CD14-positive monocyte (primary cell): ENCODE results near the gene WWOX. TPM values are rescaled to one million over a fixed set of nuclear protein-coding genes. Genes with fewer than 3 reads are reported as not detected.

Experiments
- DNase-seq, 3 donors: peaks; one replicate each; pipeline ENCODE4 v3.0.0-alpha.2; 2011 to 2022
- H2AFZ ChIP-seq: 2 replicates; pipeline ENCODE4 v1.6.0; 2012; ENCODE audit warnings: mild to moderate bottlenecking, low read depth, low read length, inconsistent platforms; ENCODE audit not compliant: insufficient read depth, poor library complexity, severe bottlenecking
- H3K27ac ChIP-seq, 2 donors: 1 replicate in 1 of 2; 2 replicates in 1 of 2; pipeline ENCODE4 v1.5.1; 2012 to 2013; ENCODE audit warnings: low read length in 2 of 2, control low read depth in 1 of 2, inconsistent platforms in 1 of 2, low read depth in 1 of 2, mild to moderate bottlenecking in 1 of 2
- H3K27me3 ChIP-seq, 2 donors: one replicate each; pipeline versions ENCODE4 v1.6.0 to v1.6.1; 2011 to 2013; ENCODE audit warnings: low read length in 2 of 2; ENCODE audit not compliant: control insufficient read depth in 2 of 2, insufficient read depth in 2 of 2
- H3K36me3 ChIP-seq, 2 donors: replicated peaks in 1 of 2; 1 replicate in 1 of 2; 2 replicates in 1 of 2; pipeline versions ENCODE4 v1.5.1 to v1.6.1; 2012 to 2013; ENCODE audit warnings: low read length in 2 of 2, control low read depth in 1 of 2, inconsistent platforms in 1 of 2, mild to moderate bottlenecking in 1 of 2; ENCODE audit not compliant: insufficient read depth in 2 of 2, control insufficient read depth in 1 of 2
- H3K4me1 ChIP-seq, 2 donors: 1 replicate in 1 of 2; 2 replicates in 1 of 2; pipeline versions ENCODE4 v1.5.1 to v1.6.1; 2012 to 2013; ENCODE audit warnings: low read length in 2 of 2, control low read depth in 1 of 2, inconsistent platforms in 1 of 2, mild to moderate bottlenecking in 1 of 2, moderate library complexity in 1 of 2; ENCODE audit not compliant: insufficient read depth in 2 of 2, control insufficient read depth in 1 of 2
- H3K4me2 ChIP-seq: replicated peaks from 2 replicates; pipeline ENCODE3; 2012; ENCODE audit warnings: low read length, moderate library complexity, mild to moderate bottlenecking; ENCODE audit not compliant: poor library complexity, severe bottlenecking; ENCODE audit errors: extremely low read depth
- H3K4me3 ChIP-seq, 3 experiments: fragments of 200-600 bp in 1 of 3; sonication (generic) in 1 of 3; replicated peaks in 1 of 3; 1 replicate in 2 of 3; 2 replicates in 1 of 3; pipeline ENCODE4 v1.5.1; 2011 to 2013; ENCODE audit warnings: low read length in 3 of 3, mild to moderate bottlenecking in 3 of 3, control low read depth in 2 of 3, low read depth in 2 of 3, inconsistent platforms in 1 of 3, moderate library complexity in 1 of 3
- H3K79me2 ChIP-seq: 2 replicates; pipeline ENCODE4 v1.6.0; 2012; ENCODE audit warnings: mild to moderate bottlenecking, control low read depth, inconsistent platforms, low read length, moderate library complexity; ENCODE audit not compliant: insufficient read depth
- H3K9ac ChIP-seq: 2 replicates; pipeline ENCODE4 v1.6.0; 2017; ENCODE audit warnings: low read length, mild to moderate bottlenecking; ENCODE audit not compliant: insufficient read depth, poor library complexity, severe bottlenecking
- H3K9me3 ChIP-seq, 2 donors: replicated peaks in 1 of 2; 1 replicate in 1 of 2; 2 replicates in 1 of 2; pipeline versions ENCODE4 v1.5.1 to v1.6.1; 2012 to 2013; ENCODE audit warnings: low read length in 2 of 2, control low read depth in 1 of 2; ENCODE audit not compliant: control insufficient read depth in 1 of 2, insufficient read depth in 1 of 2
- H4K20me1 ChIP-seq: 2 replicates; pipeline ENCODE4 v1.6.0; 2012; ENCODE audit warnings: mild to moderate bottlenecking, low read length, control low read depth, moderate library complexity; ENCODE audit not compliant: insufficient read depth
- H3K27ac Mint-ChIP-seq, 7 donors: one replicate each; pipeline ENCODE4 v1.8.0; 2020; ENCODE audit warnings: mild to moderate bottlenecking in 7 of 7, mixed read lengths in 7 of 7, moderate library complexity in 6 of 7, inconsistent platforms in 2 of 7
- H3K27me3 Mint-ChIP-seq, 3 donors: one replicate each; pipeline ENCODE4 v1.8.0; 2021 to 2022; ENCODE audit warnings: low read depth in 3 of 3, mild to moderate bottlenecking in 3 of 3, mixed read lengths in 3 of 3, moderate library complexity in 3 of 3, inconsistent platforms in 1 of 3
- H3K36me3 Mint-ChIP-seq, 2 donors: one replicate each; pipeline ENCODE4 v1.8.0; 2020; ENCODE audit warnings: mixed read lengths in 2 of 2, inconsistent platforms in 1 of 2, mild to moderate bottlenecking in 1 of 2
- H3K4me1 Mint-ChIP-seq: one replicate; pipeline ENCODE4 v1.8.0; 2020; ENCODE audit warnings: mild to moderate bottlenecking, mixed read lengths
- H3K4me3 Mint-ChIP-seq, 2 donors: one replicate each; pipeline ENCODE4 v1.8.0; 2020; ENCODE audit warnings: mild to moderate bottlenecking in 2 of 2, mixed read lengths in 2 of 2, moderate library complexity in 1 of 2
- H3K9me3 Mint-ChIP-seq, 7 donors: one replicate each; pipeline ENCODE4 v1.8.0; 2020 to 2022; ENCODE audit warnings: mixed read lengths in 7 of 7, mild to moderate bottlenecking in 6 of 7, moderate library complexity in 6 of 7, inconsistent platforms in 2 of 7
- WGBS: methylation state at CpG from one replicate; pipeline ENCODE4 v1.1.5; 2013; ENCODE audit warnings: missing lambda C conversion rate; ENCODE audit not compliant: insufficient coverage; 5-methylcytosine and 5-hydroxymethylcytosine counted together
- intact Hi-C, 2 donors: fragments of 100-400 bp; cut with micrococcal nuclease; formaldehyde crosslinking; loops; one replicate each; pipeline versions ENCODE4 v1.15.0 to v1.15.1; 2023
- polyA plus RNA-seq, 3 donors: library from polyadenylated mRNA; depleted of rRNA in 1 of 3; unstranded in 2 of 3; stranded (reverse) in 1 of 3; fragments of 300-500 nt in 2 of 3; fragments of >200 nt in 1 of 3; fragmentation: Illumina TruSeq in 2 of 3; gene quantifications; 1 replicate in 2 of 3; 2 replicates in 1 of 3; pipeline ENCODE4 v1.2.3, GENCODE V29; 2012 to 2021
- TF ChIP-seq, protein P1 (sequence below): fragments of 200-600 bp; IDR thresholded peaks from one replicate; pipeline ENCODE4 v1.8.0; 2022; ENCODE audit warnings: antibody characterized with exemption, mild to moderate bottlenecking

Gene WWOX
- polyA plus RNA-seq, 3 donors: 4.0 to 7.0 (median 6.3) TPM

DNA sequence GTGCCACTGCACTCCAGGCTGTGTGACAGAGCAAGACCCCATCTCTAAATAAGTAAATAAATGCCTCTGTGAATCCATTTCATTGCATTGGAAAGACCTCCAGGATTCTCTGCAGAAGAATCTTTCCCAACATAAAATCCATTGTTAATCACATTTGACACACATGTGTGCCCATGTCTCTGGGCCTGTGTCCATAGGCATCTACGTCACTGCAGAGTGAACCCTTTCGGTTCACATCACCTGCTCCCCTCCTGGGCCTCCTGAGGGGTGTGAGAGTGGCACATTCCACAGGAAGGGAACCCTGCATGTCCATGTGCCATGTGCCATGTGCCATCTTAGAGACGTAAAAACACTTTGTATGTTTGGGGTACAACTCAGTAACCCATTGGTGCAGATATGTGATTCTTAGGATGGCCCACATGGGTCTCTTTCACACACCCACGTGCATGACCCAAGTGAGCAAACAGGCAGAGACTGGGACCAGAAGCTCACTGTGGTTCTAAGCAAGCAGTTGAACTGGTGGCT, 1073.6 kb downstream of the WWOX start:
- H3K9me3 ChIP-seq: peaks cover 3% of the 10 kb centered on the region in 2 donors
- Mint-ChIP-seq H3K4me1 (peaks cover 41% of the 10 kb centered on the region), H3K9me3 (peaks cover 0 to 14% (median 4%) of the 10 kb centered on the region in 7 donors), H3K27ac (no peak overlapping the region), H3K36me3 (no peaks in the 10 kb centered on the region), H3K4me3 (no peak overlapping the region), H3K27me3 (peaks cover 0 to 7% (median 6%) of the 10 kb centered on the region in 3 donors)
- TF ChIP-seq, protein P1, sequence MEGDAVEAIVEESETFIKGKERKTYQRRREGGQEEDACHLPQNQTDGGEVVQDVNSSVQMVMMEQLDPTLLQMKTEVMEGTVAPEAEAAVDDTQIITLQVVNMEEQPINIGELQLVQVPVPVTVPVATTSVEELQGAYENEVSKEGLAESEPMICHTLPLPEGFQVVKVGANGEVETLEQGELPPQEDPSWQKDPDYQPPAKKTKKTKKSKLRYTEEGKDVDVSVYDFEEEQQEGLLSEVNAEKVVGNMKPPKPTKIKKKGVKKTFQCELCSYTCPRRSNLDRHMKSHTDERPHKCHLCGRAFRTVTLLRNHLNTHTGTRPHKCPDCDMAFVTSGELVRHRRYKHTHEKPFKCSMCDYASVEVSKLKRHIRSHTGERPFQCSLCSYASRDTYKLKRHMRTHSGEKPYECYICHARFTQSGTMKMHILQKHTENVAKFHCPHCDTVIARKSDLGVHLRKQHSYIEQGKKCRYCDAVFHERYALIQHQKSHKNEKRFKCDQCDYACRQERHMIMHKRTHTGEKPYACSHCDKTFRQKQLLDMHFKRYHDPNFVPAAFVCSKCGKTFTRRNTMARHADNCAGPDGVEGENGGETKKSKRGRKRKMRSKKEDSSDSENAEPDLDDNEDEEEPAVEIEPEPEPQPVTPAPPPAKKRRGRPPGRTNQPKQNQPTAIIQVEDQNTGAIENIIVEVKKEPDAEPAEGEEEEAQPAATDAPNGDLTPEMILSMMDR: no peak
- H3K4me3 ChIP-seq: no peak overlapping the region
- H3K4me2 ChIP-seq: no peak overlapping the region
- no peaks in the 10 kb centered on the region for H3K79me2 ChIP-seq
- intact Hi-C loops: no loop called here
- no peak overlapping the region for H2AFZ ChIP-seq
- H3K9ac ChIP-seq: no peak overlapping the region
- DNase-seq: no peak
- no peaks in the 10 kb centered on the region for H3K36me3 ChIP-seq
- no peaks in the 10 kb centered on the region for H4K20me1 ChIP-seq
- H3K27me3 ChIP-seq: peaks cover 0 to 5% of the 10 kb centered on the region in 2 donors
- no peak overlapping the region for H3K27ac ChIP-seq
- 100% methylated on average over 3 of the region's 4 CpGs for WGBS
- H3K4me1 ChIP-seq: peaks cover 32 to 33% of the 10 kb centered on the region in 2 donors

DNA sequence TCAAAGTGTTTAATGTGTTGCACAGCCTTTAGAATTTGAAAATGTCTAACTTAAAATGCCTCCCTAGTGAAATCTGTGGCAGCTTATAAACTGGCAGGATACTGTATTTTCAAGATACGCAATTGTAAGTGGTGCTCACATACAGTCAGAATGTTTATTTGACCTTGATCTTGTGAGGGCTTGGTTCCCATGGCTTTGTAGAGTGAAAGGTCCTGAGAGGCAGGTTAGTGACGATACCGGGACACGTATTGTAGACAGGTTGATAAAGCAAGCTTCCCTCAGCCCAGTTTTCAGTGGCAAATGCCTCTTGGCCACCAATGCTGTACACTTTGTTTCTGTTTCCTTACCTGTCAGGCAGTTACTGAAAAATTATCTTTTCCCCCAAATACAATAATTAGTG, 1074.5 kb downstream of the WWOX start:
- no peak overlapping the region for H3K4me2 ChIP-seq
- H3K9ac ChIP-seq: no peak overlapping the region
- no peak overlapping the region for H2AFZ ChIP-seq
- H3K27ac Mint-ChIP-seq: no peak overlapping the region
- H3K79me2 ChIP-seq: no peaks in the 10 kb centered on the region
- H3K4me3 Mint-ChIP-seq: no peak overlapping the region
- no peaks in the 10 kb centered on the region for H4K20me1 ChIP-seq
- H3K4me1 ChIP-seq: peaks cover 28 to 31% of the 10 kb centered on the region in 2 donors
- H3K4me1 Mint-ChIP-seq: peaks cover 39% of the 10 kb centered on the region
- intact Hi-C loops: no loop called here
- TF ChIP-seq, protein P1: no peak
- no peak overlapping the region for H3K27ac ChIP-seq
- peaks cover 0 to 7% (median 6%) of the 10 kb centered on the region in 3 donors for H3K27me3 Mint-ChIP-seq
- no peaks in the 10 kb centered on the region for H3K36me3 ChIP-seq
- peaks cover 0 to 16% (median 7%) of the 10 kb centered on the region in 7 donors for H3K9me3 Mint-ChIP-seq
- no peak overlapping the region for H3K4me3 ChIP-seq
- H3K27me3 ChIP-seq: peaks cover 0 to 5% of the 10 kb centered on the region in 2 donors
- WGBS: 100% methylated on average over 4 of the region's 4 CpGs
- H3K9me3 ChIP-seq: peaks cover 3% of the 10 kb centered on the region in 2 donors
- no peaks in the 10 kb centered on the region for H3K36me3 Mint-ChIP-seq
- no peak for DNase-seq
